OCI-LY1 (cell line): Measurements from ENCODE around the gene GSC2.

ENCODE experiments used
- CTCF ChIP-seq: fragments of 200-600 bp; sonication (generic), shearing (Covaris generic); IDR thresholded peaks from 2 replicates; pipeline ENCODE4 v1.5.1; 2017; ENCODE audit warnings: mild to moderate bottlenecking, antibody characterized with exemption, low read length, moderate library complexity, mixed read lengths
- EZH2 ChIP-seq: fragments of 200-600 bp; sonication (generic), shearing (Covaris generic); IDR thresholded peaks from 2 replicates; pipeline ENCODE4 v1.8.0; 2017; ENCODE audit warnings: borderline replicate concordance, mixed run types, mild to moderate bottlenecking, antibody characterized with exemption, low read length, moderate library complexity, mixed read lengths

- TF ChIP-seq CTCF, result no peak
- TF ChIP-seq EZH2, result no peak
Measured at GRCh38 chr22:19193879-19194278, 43.8 kb upstream of the GSC2 start.
